ENCODE data around the gene ELL.

Gene ELL

DNA sequence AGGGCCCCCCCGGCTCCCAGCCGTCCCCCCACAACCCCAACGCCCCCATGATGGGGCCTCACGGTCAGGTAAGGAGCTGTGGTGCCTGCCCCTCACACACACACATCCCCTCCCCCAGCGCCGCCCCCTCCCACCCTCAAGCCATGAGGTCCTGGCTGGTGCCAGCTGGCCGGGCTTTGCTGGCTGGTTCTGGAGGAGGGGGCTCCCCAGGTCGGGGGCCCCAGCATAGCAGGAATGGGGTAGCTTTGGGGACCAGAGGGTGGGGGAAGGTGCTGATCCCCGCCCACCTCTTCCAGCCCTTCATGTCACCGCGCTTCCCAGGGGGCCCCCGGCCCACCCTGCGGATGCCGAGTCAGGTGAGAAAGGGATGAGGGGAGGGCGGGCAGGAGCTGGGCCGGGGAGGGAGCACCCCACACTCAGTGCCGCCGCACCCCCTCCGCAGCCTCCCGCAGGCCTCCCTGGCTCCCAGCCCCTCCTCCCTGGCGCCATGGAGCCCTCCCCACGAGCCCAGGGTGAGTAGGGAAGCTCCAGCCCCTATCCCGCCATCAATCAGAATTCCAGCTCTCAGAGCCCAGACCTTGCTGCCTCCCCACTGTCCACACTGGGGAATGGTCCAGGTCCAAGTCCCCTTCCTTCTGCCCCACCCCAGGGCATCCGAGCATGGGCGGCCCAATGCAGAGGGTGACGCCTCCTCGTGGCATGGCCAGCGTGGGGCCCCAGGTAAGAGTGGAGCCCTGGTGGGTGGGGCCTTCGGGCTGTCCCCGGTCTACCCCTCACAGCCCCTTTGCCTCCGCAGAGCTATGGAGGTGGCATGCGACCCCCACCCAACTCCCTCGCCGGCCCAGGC is 90.3 kb downstream of the ELL start:
- DNase-seq: no peak

DNA sequence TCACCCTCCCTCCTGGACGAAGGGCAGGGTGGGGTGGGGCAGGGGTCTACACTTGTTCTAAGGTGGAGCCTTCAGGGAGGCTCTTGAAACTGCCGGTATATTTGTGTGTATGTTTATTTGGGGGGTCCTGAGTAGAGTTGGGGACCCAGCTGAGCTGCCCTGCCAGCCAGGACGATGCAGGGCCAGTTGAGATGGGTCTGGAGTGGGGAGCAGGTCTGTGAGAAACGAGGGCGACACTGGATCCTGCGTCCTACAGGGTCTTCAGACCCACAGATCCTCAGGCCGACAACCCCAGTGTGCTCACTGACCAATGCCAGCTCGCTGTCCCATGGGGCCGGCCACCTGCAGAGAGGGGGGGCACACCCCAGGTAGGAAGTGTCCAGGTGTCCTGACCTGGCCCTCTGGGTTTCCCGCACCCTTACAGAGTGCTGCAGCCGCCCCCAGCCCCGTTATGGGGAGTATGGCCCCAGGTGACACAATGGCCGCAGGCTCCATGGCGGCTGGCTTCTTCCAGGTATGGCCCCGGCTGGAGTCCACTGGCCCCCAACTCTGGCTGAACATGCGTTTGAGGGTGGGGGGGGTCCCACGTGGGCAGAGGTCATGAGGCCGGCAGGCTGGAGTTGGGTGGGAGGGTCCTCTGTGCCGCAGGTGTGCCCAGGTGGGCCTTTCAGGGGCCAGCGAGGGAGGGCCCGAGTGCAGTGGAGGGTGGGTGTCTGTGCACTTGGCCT is 91.3 kb downstream of the ELL start:
- no peak for DNase-seq

GRCh38 chr19:18429717-18430416 is 92.0 kb downstream of the ELL start:
- no peak for DNase-seq

GRCh38 chr19:18428787-18429674 is 92.8 kb downstream of the ELL start:
- peak; percentile 83 for DNase-seq

- no peak for DNase-seq
Measured at GRCh38 chr19:18428173-18428786, 93.6 kb downstream of the ELL start.

DNA sequence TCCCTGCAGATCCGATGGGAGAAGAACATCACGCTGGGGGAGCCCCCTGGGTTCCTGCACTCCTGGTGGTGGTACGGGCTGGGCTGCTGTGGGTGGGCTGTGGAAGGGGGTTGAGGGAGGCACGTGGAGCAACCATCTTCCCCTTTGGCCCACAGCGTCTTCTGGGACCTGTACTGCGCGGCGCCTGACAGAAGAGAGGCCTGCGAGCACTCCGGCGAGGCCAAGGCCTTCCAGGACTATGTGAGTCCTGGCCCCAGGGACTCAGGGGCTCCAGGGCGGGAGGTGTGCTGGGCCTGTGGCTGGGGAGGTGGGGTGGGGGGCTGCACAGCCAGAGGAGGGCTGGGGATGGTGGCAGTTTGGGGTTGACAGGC is 94.1 kb downstream of the ELL start:
- DNase-seq: no peak

DNA sequence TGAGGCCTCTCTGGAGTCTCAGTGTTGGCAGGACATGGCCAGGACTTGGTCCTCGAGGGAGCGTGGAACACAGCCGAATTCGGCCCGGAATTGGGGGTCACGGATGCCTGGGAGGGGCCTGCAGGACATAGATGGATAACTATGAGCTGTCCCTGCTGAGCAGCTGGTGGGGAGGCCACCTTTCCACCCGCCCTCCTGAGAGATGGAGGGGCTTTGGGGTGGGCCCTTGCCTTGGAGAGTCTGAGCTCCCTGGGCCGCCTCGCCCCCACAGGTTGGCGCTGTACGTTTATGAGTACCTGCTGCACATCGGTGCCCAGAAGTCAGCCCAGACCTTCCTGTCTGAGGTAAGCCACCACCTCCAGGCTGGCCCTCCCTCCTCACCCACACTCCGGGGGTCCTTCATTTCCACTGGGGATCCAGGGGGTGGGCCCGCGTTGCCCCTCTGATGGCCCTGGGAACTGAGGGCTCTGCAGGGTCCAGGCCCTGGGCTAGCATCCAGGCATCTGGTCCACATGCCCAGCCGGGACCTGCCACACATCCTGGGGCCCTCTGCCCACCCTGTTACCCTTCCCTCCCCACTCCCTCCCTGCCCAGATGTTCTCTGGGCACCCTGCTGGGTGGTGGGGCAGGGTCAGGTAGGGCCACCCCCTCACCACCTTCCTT is 94.7 kb downstream of the ELL start:
- DNase-seq: no peak

DNA sequence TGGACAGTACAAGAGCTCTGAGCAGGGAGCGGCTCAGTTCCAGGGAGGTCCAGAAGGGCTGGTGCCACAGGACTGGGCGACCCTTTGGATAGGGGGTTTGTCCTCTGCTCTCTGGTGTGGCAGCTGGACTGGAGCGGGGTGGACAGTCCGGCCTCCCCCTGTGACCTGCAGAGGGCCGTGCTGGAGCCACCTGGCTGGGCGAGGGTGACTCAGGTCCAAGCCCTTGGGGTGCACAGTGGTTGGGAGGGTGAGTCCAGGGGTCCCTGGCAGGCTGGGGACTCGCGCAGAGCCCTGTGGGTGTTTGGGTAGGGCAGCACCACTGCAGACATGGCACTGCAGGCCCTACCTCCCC is 95.5 kb downstream of the ELL start:
- DNase-seq: no peak

GRCh38 chr19:18425515-18426415 is 96.1 kb downstream of the ELL start:
- no peak for DNase-seq

DNA sequence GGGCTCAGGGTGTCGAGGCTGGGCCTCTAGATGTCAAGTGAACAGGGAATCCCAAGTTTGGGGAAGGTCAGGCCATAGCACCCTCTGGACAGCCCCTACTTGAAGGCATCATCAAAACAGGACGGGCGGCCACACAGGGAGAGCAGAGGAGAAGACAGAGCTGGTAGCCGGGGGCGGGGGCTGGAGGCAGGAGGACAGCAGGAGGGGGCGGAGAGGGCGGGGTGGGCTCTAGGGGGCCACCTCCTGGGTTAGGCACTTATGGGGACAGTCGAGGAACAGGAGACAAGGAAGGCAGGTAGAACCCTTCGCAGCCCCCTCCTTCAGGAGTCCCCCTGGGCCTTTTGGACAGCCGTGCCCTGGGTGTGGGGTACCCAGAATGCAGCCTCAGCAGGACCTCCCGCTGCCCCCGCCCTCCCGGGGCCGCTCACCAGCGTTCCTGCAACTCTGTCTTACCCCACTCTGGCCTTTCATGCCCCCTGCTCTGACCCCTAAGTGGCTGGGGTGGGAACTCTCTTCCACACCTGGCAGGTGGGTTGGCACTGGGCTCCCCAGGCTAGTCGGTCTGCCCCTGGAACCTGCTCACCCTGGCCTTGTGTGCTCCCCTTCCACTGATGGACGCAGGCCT is 96.9 kb downstream of the ELL start:
- no peak for DNase-seq

GRCh38 chr19:18424122-18424889 is 97.6 kb downstream of the ELL start:
- DNase-seq: no peak

DNA sequence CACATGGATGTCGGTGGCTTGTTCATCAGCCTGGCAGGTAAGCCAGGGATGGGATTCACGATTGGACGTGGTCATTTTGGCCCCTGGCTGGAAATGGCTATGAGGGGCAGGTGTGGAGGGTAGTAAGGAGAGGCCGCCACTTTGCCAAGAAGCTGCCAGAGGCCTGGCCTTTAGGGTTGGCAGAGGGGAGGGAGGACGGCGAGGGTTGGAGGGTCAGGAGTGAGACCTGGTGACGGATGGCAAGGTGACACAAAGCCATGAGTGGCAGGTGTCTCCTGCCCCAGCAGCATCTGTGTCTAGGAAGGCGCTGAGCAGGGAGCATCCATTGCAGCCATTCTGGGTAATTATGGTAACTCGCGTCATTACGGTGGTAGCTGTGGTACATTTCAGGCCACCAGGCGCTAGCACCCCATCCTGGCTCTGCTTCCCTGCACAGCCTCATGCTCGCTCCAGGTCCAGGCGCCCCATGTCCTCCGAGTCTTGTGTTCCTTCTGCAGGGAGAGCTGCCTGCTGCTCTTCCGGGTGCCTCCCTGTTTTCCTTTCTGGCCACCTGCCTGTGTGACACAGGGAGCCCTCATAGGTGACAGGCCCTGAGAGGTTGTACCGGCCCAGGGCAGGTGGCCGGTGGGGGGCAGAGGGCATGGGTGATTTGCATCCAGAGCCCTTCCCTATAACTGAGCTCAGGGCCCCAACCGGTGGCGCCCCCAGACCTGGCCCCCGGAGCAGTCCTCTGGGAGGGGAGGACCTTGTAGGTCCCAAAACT is 98.4 kb downstream of the ELL start:
- no peak for DNase-seq

GRCh38 chr19:18422530-18423191 is 99.2 kb downstream of the ELL start:
- DNase-seq: no peak

- no peak for DNase-seq
Measured at GRCh38 chr19:18421371-18421959, 100.4 kb downstream of the ELL start.

DNA sequence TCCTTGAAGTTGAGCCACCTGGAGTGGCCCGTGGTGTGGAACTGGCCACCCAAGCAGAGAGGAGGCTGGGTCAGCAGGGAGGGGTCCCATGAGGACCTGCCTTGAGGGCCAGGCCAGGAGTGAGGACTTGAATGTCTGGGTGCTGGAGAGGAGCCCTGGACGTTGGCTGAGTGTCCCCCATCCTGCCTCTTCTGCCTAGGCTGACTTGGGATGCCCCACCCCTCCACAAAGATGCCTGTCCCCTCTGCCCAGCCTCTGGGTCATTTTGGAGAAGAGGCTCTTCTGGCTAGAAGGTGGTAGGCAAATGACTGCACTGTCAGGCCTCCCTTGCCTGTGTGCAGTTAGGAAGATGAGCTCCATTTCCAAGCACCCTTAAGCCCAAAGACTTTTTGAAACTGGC is 100.9 kb downstream of the ELL start:
- DNase-seq: no peak

DNA sequence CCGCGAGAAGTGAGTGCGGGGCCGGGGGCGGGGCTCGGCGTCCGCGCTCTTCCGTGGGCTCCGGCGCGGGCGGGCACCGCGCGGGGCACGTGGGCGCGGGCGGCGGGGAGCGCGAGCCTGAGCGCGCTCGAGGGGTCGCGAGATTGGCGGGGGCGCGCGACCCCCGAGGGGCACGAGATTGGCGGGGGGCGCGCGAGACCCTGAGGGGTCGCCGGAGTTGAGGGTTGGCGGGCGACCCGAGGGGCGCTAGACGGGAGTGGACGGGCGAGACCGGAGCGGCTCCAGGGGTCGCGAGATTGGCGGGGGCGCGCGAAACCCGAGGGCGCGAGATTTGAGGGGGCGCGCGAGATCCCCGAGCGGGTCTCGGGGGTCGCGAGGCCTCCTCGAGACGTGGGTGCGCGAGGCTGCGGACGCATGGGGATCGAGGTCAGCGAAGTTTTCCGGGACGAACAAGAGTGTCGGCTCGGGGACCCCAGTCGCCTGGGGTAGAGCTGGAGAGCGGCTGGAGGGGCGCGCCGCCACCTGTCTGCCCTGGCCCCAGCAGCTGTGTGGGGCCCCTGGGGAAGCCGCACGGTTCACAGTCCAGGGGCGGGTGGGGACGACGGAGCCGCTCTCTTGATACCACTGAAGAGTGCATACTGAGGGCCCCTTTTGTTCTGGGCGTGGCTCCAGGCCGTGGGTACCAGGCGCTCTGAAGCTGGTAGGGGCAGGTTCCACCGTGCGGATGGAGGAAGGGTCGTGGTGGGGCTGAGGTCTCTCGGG is 102.0 kb downstream of the ELL start:
- DNase-seq: no peak

DNA sequence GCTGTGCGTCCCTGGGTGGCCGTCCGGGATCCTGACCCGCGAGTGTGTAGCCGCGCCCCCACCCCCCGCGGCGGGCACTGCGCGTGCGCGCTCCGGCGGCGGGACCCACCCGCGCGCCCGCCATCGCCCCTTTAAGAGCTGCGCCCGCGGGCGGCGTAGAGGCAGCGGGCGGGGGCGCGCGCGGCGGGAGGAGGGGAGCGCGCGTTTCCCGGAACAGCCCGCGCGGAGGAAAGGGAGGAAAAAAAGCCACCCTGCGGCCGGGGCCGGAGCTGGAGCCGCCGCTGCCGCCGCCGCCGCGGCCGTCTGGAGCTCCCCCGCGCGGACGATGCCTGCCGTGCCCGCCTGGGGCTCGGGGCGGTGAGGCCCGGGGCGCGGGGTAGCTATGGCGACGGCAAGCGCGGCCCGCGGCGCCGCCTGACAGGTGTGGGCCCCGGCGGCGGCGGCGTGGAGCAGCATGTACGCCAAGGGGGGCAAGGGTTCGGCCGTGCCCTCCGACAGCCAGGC is 102.6 kb downstream of the ELL start, which contains the start of gene SSBP4:
Gene SSBP4, plus strand, starts transcription at position 204 of the 504 bp plus-strand sequence. Its CDS starts 251 bp downstream, at position 455.
- peak; percentile 71 for DNase-seq

All from NCI-H774 (cell line).